HG03159 (cell line): ENCODE data around the gene COQ9.

Experiments
- ATAC-seq: cut with Tn5 transposase; IDR thresholded peaks from one replicate; pipeline ENCODE4 v1.9.1; 2021; ENCODE audit warnings: mild to moderate bottlenecking, moderate library complexity; ENCODE audit not compliant: unreplicated experiment

The COQ9 gene

DNA sequence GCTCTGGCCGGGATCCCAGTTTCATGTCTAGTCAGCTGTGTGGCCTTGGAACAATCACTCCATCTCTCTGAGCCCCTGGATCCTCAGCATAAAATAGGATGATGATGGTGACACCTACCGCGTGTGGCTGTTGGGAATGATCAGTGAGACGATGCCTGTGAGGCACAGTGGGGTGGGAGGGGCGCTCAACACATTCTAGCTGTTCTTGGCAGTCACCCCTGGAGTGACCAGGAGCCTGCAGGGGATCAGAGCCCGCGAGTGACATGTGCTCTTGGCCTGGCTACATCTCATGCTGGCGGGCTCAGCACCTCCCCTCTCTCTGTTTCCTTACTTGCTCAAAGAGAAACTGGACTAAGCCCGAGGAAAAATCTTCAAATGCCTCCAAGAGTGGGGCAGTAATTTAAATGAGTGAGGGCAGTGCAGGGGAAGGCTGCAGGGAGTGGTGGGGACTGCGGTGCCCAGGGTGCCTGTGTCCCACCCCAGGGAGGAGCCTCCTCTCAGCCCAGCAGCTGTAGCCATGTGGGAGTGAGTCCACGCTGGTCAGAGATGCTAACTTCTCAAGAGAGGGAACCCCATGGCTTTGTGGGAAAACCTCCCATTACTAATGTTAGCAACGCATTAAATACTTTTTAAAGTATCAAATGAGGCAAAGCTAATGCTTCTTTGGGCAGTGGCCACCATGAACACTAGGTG, 62.1 kb downstream of the COQ9 start:
- ATAC-seq, result no peak

DNA sequence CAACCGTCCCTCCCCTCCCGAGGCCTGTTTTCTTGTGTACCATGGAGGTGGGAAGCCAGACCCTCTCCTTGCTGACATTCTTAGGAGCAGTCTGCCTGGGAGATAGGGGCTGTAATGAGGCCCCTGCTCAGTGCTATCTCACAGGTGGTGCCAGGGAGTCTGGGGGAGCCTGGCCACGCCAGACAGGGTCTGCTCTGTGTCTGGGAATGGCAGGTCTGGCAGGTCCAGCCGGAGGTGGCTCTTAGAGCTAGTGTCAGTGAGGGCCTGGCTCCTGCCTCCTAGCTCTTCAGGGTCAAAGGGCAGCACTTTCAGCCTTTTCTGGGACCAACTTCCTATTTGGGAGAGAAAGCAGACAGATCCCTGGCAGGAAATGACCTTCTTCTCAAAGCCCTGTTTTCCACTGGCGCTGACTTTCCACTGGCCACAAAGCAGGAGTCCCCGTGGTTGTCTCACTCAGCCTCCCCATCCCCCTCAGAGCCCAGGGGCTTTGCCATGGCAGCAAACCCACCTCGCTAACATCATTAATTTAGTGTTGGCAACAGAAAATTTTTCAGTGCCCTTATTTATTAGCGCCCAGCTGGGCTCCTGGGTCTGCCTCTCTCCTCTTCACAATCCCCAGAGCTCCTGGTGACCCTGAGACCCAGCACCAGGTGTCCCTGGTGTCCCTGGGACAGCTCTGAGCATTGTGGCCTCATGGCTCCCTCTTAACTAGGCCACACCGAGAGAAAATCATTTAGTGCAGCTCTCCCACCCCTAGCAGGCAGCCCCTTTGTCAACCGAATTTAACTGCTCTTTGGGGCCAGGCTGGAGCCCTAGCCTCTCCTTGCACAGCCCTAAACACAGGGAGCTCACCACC, 63.0 kb downstream of the COQ9 start:
- no peak for ATAC-seq
